Measurements from ENCODE around the gene FCF1.

GRCh38 chr14:74720526-74720925 lies 7.6 kb downstream of the FCF1 start:
- TF ChIP-seq, protein P1, sequence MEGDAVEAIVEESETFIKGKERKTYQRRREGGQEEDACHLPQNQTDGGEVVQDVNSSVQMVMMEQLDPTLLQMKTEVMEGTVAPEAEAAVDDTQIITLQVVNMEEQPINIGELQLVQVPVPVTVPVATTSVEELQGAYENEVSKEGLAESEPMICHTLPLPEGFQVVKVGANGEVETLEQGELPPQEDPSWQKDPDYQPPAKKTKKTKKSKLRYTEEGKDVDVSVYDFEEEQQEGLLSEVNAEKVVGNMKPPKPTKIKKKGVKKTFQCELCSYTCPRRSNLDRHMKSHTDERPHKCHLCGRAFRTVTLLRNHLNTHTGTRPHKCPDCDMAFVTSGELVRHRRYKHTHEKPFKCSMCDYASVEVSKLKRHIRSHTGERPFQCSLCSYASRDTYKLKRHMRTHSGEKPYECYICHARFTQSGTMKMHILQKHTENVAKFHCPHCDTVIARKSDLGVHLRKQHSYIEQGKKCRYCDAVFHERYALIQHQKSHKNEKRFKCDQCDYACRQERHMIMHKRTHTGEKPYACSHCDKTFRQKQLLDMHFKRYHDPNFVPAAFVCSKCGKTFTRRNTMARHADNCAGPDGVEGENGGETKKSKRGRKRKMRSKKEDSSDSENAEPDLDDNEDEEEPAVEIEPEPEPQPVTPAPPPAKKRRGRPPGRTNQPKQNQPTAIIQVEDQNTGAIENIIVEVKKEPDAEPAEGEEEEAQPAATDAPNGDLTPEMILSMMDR (IDR thresholded peaks at IDR 0.05 in 8 of 11, conservative IDR thresholded peaks at IDR 0.05 in 3 of 11), result no peak
- no peak for TF ChIP-seq POLR2A (IDR thresholded peaks at IDR 0.05)

All from spleen (tissue), 7 donors.